Common myeloid progenitor, CD34-positive (primary cell): Measurements from ENCODE around the gene COL6A6.

Experiments
- CTCF ChIA-PET: fragments of 350-600 bp; sonication (Branson Sonifier 250); formaldehyde crosslinking; loops from one replicate; lab custom pipeline; 2021; ENCODE audit warnings: antibody characterized with exemption; lab: Charles Lee
- POLR2A ChIA-PET: fragments of 350-600 bp; sonication (Branson Sonifier 250); formaldehyde crosslinking; loops from one replicate; lab custom pipeline; 2021; ENCODE audit warnings: antibody characterized with exemption; lab: Charles Lee
- DNase-seq, 3 donors: peaks; one replicate each; pipeline versions ENCODE4 v3.0.0 to v3.0.0-alpha.2; 2013
- H3K27ac ChIP-seq, 2 experiments: 1 replicate in 1 of 2; 2 replicates in 1 of 2; pipeline ENCODE4 v1.7.0; 2013; ENCODE audit warnings: inconsistent platforms in 2 of 2, low read length in 2 of 2, mild to moderate bottlenecking in 2 of 2, low read depth in 1 of 2, moderate library complexity in 1 of 2; ENCODE audit not compliant: severe bottlenecking in 2 of 2, insufficient read depth in 1 of 2, poor library complexity in 1 of 2
- H3K27me3 ChIP-seq, 5 experiments: replicated peaks in 2 of 5; 1 replicate in 3 of 5; 2 replicates in 2 of 5; pipeline versions ENCODE4 v1.6.1 to v1.7.0; 2013; ENCODE audit warnings: low read length in 4 of 5, mild to moderate bottlenecking in 2 of 5, moderate library complexity in 2 of 5, inconsistent platforms in 1 of 5; ENCODE audit not compliant: insufficient read depth in 5 of 5, control insufficient read depth in 4 of 5
- H3K36me3 ChIP-seq, 4 experiments: 1 replicate in 2 of 4; 2 replicates in 2 of 4; pipeline versions ENCODE4 v1.6.1 to v1.7.0; 2013; ENCODE audit warnings: low read length in 3 of 4, control low read depth in 1 of 4, mild to moderate bottlenecking in 1 of 4; ENCODE audit not compliant: control insufficient read depth in 4 of 4, insufficient read depth in 4 of 4
- H3K4me1 ChIP-seq, 4 experiments: 1 replicate in 3 of 4; 2 replicates in 1 of 4; pipeline versions ENCODE4 v1.6.1 to v1.7.1; 2013; ENCODE audit warnings: low read length in 3 of 4, mild to moderate bottlenecking in 3 of 4, control low read depth in 1 of 4, inconsistent platforms in 1 of 4, moderate library complexity in 1 of 4; ENCODE audit not compliant: control insufficient read depth in 4 of 4, insufficient read depth in 4 of 4; ENCODE audit errors: control extremely low read depth in 1 of 4
- H3K4me3 ChIP-seq, 7 experiments: 1 replicate in 4 of 7; 2 replicates in 3 of 7; pipeline versions ENCODE4 v1.5.1 to v1.7.0; 2013; ENCODE audit warnings: mild to moderate bottlenecking in 7 of 7, low read length in 6 of 7, moderate library complexity in 6 of 7, inconsistent platforms in 2 of 7, low read depth in 2 of 7, control low read depth in 1 of 7; ENCODE audit not compliant: insufficient read depth in 4 of 7, control insufficient read depth in 1 of 7; ENCODE audit errors: extremely low read depth in 1 of 7
- H3K9me3 ChIP-seq, 5 experiments: 1 replicate in 4 of 5; 2 replicates in 1 of 5; pipeline versions ENCODE4 v1.6.1 to v1.7.1; 2013; ENCODE audit warnings: low read length in 4 of 5, mild to moderate bottlenecking in 2 of 5, inconsistent platforms in 1 of 5, low read depth in 1 of 5, moderate library complexity in 1 of 5; ENCODE audit not compliant: control insufficient read depth in 4 of 5, insufficient read depth in 2 of 5; ENCODE audit errors: control extremely low read depth in 1 of 5
- WGBS: methylation state at CpG from one replicate; pipeline ENCODE4 v1.1.5; 2013; ENCODE audit not compliant: insufficient coverage; 5-methylcytosine and 5-hydroxymethylcytosine counted together

COL6A6 gene

GRCh38 chr3:130488769-130489450, 28.1 kb upstream of the COL6A6 start:
- Histone ChIP-seq H3K9me3 (no peaks in the 10 kb centered on the region), H3K27ac (no peak overlapping the region), H3K4me1 (no peaks in the 10 kb centered on the region), H3K27me3 (peaks cover 0 to 4% (median 0%) of the 10 kb centered on the region in 5 experiments), H3K36me3 (no peaks in the 10 kb centered on the region), H3K4me3 (no peak overlapping the region)
- WGBS, result no CpG with 5 or more reads among the region's 2 CpGs
- ChIA-PET CTCF (no interaction called here), POLR2A (no interaction called here)
- no peak for DNase-seq

- Histone ChIP-seq H3K4me3 (no peak overlapping the region), H3K27me3 (peaks cover 0 to 4% (median 0%) of the 10 kb centered on the region in 5 experiments), H3K27ac (no peak overlapping the region), H3K4me1 (no peaks in the 10 kb centered on the region), H3K9me3 (no peaks in the 10 kb centered on the region), H3K36me3 (no peaks in the 10 kb centered on the region)
- no peak for DNase-seq
- CTCF ChIA-PET, result no interaction called here
- WGBS, result no CpG with 5 or more reads among the region's 1 CpG
- POLR2A ChIA-PET, result no interaction called here
Observed at GRCh38 chr3:130490241-130490640, 26.7 kb upstream of the COL6A6 start.

- Histone ChIP-seq H3K36me3 (no peaks in the 10 kb centered on the region), H3K9me3 (no peaks in the 10 kb centered on the region), H3K4me3 (no peak overlapping the region), H3K27ac (no peak overlapping the region), H3K4me1 (no peaks in the 10 kb centered on the region), H3K27me3 (peaks cover 0 to 4% (median 0%) of the 10 kb centered on the region in 5 experiments)
- 96% methylated on average over 6 of the region's 6 CpGs for WGBS
- ChIA-PET CTCF (no interaction called here), POLR2A (no interaction called here)
- DNase-seq, result no peak
Observed at GRCh38 chr3:130491431-130491830, 25.5 kb upstream of the COL6A6 start.

GRCh38 chr3:130504701-130505100, 12.3 kb upstream of the COL6A6 start:
- Histone ChIP-seq H3K9me3 (no peaks in the 10 kb centered on the region), H3K4me3 (no peak overlapping the region), H3K27ac (no peak overlapping the region), H3K4me1 (no peaks in the 10 kb centered on the region), H3K27me3 (peaks cover 2 to 18% (median 6%) of the 10 kb centered on the region in 5 experiments), H3K36me3 (no peaks in the 10 kb centered on the region)
- WGBS, result no CpG with 5 or more reads among the region's 2 CpGs
- no peak for DNase-seq
- ChIA-PET CTCF (no interaction called here), POLR2A (no interaction called here)

- H3K27me3 ChIP-seq, result peaks cover 2 to 23% (median 6%) of the 10 kb centered on the region in 5 experiments
- H3K9me3 ChIP-seq, result no peaks in the 10 kb centered on the region
- DNase-seq, result no peak
- H3K4me3 ChIP-seq, result no peak overlapping the region
- WGBS, result 100% methylated on average over 1 of the region's 3 CpGs
- ChIA-PET POLR2A (no interaction called here), CTCF (no interaction called here)
- no peaks in the 10 kb centered on the region for H3K36me3 ChIP-seq
- H3K4me1 ChIP-seq, result no peaks in the 10 kb centered on the region
- H3K27ac ChIP-seq, result no peak overlapping the region
Observed at GRCh38 chr3:130506031-130506430, 10.9 kb upstream of the COL6A6 start.

- Histone ChIP-seq H3K4me1 (no peaks in the 10 kb centered on the region), H3K36me3 (no peaks in the 10 kb centered on the region), H3K4me3 (no peak overlapping the region), H3K27me3 (peaks cover 0 to 23% (median 4%) of the 10 kb centered on the region in 5 experiments), H3K9me3 (no peaks in the 10 kb centered on the region), H3K27ac (no peak overlapping the region)
- no CpG with 5 or more reads among the region's 2 CpGs for WGBS
- POLR2A ChIA-PET, result no interaction called here
- CTCF ChIA-PET, result no interaction called here
- no peak for DNase-seq
Observed at GRCh38 chr3:130507746-130508145, 9.2 kb upstream of the COL6A6 start.

GRCh38 chr3:130509008-130509407, 8.0 kb upstream of the COL6A6 start:
- H3K36me3 ChIP-seq, result no peaks in the 10 kb centered on the region
- H3K4me1 ChIP-seq, result no peaks in the 10 kb centered on the region
- ChIA-PET POLR2A (no interaction called here), CTCF (no interaction called here)
- H3K4me3 ChIP-seq, result no peak overlapping the region
- peaks cover 0 to 23% (median 5%) of the 10 kb centered on the region in 5 experiments for H3K27me3 ChIP-seq
- DNase-seq, result no peak
- no peaks in the 10 kb centered on the region for H3K9me3 ChIP-seq
- WGBS, result 69% methylated on average over 5 of the region's 6 CpGs
- H3K27ac ChIP-seq, result no peak overlapping the region
